SU-DHL-6 (cell line): ENCODE measurements around the gene GIMAP4.

ENCODE experiments used
- H2AFZ ChIP-seq: fragments of 200-600 bp; sonication (generic); 2 replicates; pipeline ENCODE4 v1.6.1; 2014; ENCODE audit warnings: low read depth, mild to moderate bottlenecking, moderate library complexity, mixed read lengths, antibody characterized with exemption, low read length; ENCODE audit not compliant: severe bottlenecking
- H3F3A ChIP-seq: fragments of 200-600 bp; shearing (Covaris generic); 2 replicates; pipeline ENCODE4 v1.6.0; 2016; ENCODE audit warnings: antibody characterized with exemption, mild to moderate bottlenecking; ENCODE audit not compliant: insufficient read depth
- H3K27ac ChIP-seq: fragments of 200-600 bp; sonication (generic); 2 replicates; pipeline ENCODE4 v1.5.1; 2016; ENCODE audit warnings: low read depth, mild to moderate bottlenecking, low read length, moderate library complexity, mixed read lengths
- H3K27me3 ChIP-seq: fragments of 200-600 bp; sonication (generic), shearing (Covaris generic); 2 replicates; pipeline ENCODE4 v1.6.0; 2014; ENCODE audit warnings: mild to moderate bottlenecking, low read length
- H3K36me3 ChIP-seq: fragments of 200-600 bp; sonication (generic); 2 replicates; pipeline ENCODE4 v1.6.1; 2014; ENCODE audit warnings: mild to moderate bottlenecking, low read length, mixed read lengths
- H3K4me2 ChIP-seq: fragments of 300-600, 200-600 bp; shearing (Covaris generic), sonication (generic); 2 replicates; pipeline ENCODE4 v1.6.0; 2014; ENCODE audit warnings: low read length, low read depth, mild to moderate bottlenecking; ENCODE audit not compliant: poor library complexity, severe bottlenecking
- H3K4me3 ChIP-seq: fragments of 200-600 bp; sonication (generic); 2 replicates; pipeline ENCODE4 v1.5.1; 2014; ENCODE audit warnings: antibody characterized with exemption, low read length, mild to moderate bottlenecking, mixed read lengths; ENCODE audit not compliant: insufficient read depth, poor library complexity, severe bottlenecking
- H3K79me2 ChIP-seq: fragments of 200-600 bp; sonication (generic); 2 replicates; pipeline ENCODE4 v1.6.1; 2014; ENCODE audit warnings: mild to moderate bottlenecking, low read length, moderate library complexity; ENCODE audit not compliant: insufficient read depth
- H3K9ac ChIP-seq: fragments of 200-600 bp; sonication (generic); 2 replicates; pipeline ENCODE4 v1.7.0; 2014; ENCODE audit warnings: mild to moderate bottlenecking, low read length
- H3K9me2 ChIP-seq: fragments of 200-600 bp; sonication (generic); replicated peaks from 2 replicates; pipeline ENCODE4 v1.6.1; 2014; ENCODE audit warnings: low read length; ENCODE audit not compliant: insufficient read depth
- H3K9me3 ChIP-seq: fragments of 200-600 bp; sonication (generic); 2 replicates; pipeline ENCODE4 v1.6.1; 2014; ENCODE audit warnings: low read length, mixed read lengths; ENCODE audit not compliant: insufficient read depth
- H4K20me1 ChIP-seq: fragments of 200-600 bp; sonication (generic); 2 replicates; pipeline ENCODE4 v1.6.1; 2014; ENCODE audit warnings: low read depth, mild to moderate bottlenecking, antibody characterized with exemption, low read length, moderate library complexity, mixed read lengths
- EZH2phosphoT487 ChIP-seq: fragments of 200-600 bp; sonication (generic), shearing (Covaris generic); conservative IDR thresholded peaks from 2 replicates; pipeline ENCODE4 v1.6.1; 2018; ENCODE audit warnings: mild to moderate bottlenecking, antibody characterized with exemption, low read length, moderate library complexity, mixed read lengths
- TF ChIP-seq, protein P1 (sequence below): fragments of 200-600 bp; sonication (generic); IDR thresholded peaks from one replicate; pipeline ENCODE4 v1.5.1; 2017; ENCODE audit warnings: antibody characterized with exemption, mild to moderate bottlenecking, low read length, moderate library complexity; ENCODE audit not compliant: insufficient read depth, poor library complexity, severe bottlenecking

Gene GIMAP4

DNA sequence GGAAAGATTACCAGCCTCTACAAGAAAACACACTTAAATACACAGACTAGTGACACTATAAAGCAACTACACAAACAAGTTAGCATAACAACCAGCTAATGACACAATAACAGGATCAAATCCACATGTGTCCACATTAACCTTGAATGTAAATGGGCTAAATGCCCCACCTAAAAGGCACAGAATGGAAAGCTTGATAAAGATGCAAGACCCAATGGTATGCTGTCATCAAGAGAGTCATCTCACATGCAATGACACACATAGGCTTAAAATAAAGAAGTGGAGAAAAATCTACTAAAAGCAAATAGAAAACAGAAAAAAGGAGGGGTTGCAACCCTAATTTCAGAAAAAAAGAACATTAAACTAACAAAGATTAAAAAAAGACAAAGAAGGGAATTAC lies 14.0 kb upstream of the GIMAP4 start:
- Histone ChIP-seq H3K9me3 (peaks cover 11% of the 10 kb centered on the region; the same call in 1 of the 2 replicates), H3K9ac (no peak overlapping the region), H3K27ac (no peak overlapping the region), H3K9me2 (no peaks in the 10 kb centered on the region), H3K79me2 (no peaks in the 10 kb centered on the region), H3K36me3 (no peaks in the 10 kb centered on the region), H4K20me1 (no peaks in the 10 kb centered on the region), H2AFZ (no peak overlapping the region), H3K27me3 (no peaks in the 10 kb centered on the region), H3K4me3 (no peak overlapping the region), H3K4me2 (no peak overlapping the region), H3F3A (no peaks in the 10 kb centered on the region)
- TF ChIP-seq, protein P1, sequence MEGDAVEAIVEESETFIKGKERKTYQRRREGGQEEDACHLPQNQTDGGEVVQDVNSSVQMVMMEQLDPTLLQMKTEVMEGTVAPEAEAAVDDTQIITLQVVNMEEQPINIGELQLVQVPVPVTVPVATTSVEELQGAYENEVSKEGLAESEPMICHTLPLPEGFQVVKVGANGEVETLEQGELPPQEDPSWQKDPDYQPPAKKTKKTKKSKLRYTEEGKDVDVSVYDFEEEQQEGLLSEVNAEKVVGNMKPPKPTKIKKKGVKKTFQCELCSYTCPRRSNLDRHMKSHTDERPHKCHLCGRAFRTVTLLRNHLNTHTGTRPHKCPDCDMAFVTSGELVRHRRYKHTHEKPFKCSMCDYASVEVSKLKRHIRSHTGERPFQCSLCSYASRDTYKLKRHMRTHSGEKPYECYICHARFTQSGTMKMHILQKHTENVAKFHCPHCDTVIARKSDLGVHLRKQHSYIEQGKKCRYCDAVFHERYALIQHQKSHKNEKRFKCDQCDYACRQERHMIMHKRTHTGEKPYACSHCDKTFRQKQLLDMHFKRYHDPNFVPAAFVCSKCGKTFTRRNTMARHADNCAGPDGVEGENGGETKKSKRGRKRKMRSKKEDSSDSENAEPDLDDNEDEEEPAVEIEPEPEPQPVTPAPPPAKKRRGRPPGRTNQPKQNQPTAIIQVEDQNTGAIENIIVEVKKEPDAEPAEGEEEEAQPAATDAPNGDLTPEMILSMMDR, result no peak
- no peak for TF ChIP-seq EZH2phosphoT487

DNA sequence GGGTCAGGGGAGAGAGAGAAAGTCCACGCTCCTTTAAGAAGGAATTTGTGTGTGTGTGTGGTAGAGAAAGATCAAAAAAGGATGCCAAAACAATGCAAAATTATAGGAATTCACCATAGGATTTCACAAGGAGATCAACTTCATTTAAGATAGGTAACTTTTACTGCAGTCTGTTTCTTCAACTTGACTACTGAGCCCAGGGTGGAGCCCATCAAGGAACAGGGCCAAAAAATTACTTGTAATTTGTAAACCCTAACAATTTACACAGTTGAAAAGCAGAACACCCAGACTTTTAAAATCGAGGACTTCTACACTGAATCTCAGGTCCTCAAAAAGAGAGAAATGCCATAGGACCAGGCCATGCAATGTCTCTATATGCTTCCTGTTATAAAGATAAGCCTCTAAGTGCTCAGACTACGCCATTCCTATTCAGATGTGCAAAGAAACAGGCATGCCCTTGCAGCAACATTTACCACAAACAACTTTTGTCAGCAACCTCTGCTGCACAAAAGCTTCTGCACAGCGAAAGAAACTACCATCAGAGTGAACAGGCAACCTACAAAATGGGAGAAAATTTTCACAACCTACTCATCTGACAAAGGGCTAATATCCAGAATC lies 10.6 kb upstream of the GIMAP4 start:
- no peaks in the 10 kb centered on the region for H3K27me3 ChIP-seq
- no peaks in the 10 kb centered on the region for H3K79me2 ChIP-seq
- TF ChIP-seq, protein P1, result no peak
- TF ChIP-seq EZH2phosphoT487, result no peak
- H3K27ac ChIP-seq, result no peak overlapping the region
- no peak overlapping the region for H3K9ac ChIP-seq
- H4K20me1 ChIP-seq, result no peaks in the 10 kb centered on the region
- H3K4me3 ChIP-seq, result no peak overlapping the region
- H3K36me3 ChIP-seq, result no peaks in the 10 kb centered on the region
- no peaks in the 10 kb centered on the region for H3F3A ChIP-seq
- no peak overlapping the region for H3K4me2 ChIP-seq
- no peaks in the 10 kb centered on the region; the same call in 1 of the 2 replicates for H3K9me2 ChIP-seq
- H3K9me3 ChIP-seq, result peaks cover 6% of the 10 kb centered on the region; the same call in 1 of the 2 replicates
- no peak overlapping the region for H2AFZ ChIP-seq

DNA sequence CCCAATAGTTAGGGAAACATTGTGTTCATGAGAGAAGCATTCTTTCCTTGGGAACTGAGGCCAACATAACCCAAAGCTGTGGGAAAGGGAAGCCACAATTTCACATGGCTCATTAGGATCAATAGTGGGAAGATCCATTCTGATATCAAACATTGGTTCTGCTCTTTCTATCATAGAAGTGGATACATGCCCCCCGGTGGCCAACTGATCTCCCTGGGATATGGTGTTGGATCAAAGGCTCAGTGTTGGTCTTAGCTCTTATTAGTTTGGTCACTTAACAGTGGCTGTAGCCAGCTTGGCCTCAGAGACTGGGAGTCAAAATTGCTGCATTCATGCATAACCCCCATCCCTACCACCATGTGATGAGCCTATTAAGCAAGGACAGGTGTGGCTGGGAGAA lies 6.7 kb upstream of the GIMAP4 start:
- no peak overlapping the region for H2AFZ ChIP-seq
- H3K27me3 ChIP-seq, result no peaks in the 10 kb centered on the region
- peaks cover 6% of the 10 kb centered on the region; the same call in 1 of the 2 replicates for H3K9me3 ChIP-seq
- H3K36me3 ChIP-seq, result no peaks in the 10 kb centered on the region
- H3K4me3 ChIP-seq, result no peak overlapping the region
- H3K79me2 ChIP-seq, result no peaks in the 10 kb centered on the region
- H3K9ac ChIP-seq, result no peak overlapping the region
- no peak for TF ChIP-seq EZH2phosphoT487
- TF ChIP-seq, protein P1, result no peak
- H3F3A ChIP-seq, result no peaks in the 10 kb centered on the region
- no peaks in the 10 kb centered on the region; the same call in 1 of the 2 replicates for H3K9me2 ChIP-seq
- H3K27ac ChIP-seq, result no peak overlapping the region
- no peak overlapping the region for H3K4me2 ChIP-seq
- H4K20me1 ChIP-seq, result no peaks in the 10 kb centered on the region
